ENCODE results near the gene RALBP1.
A peak's percentile ranks its signal among the peaks of the same experiment; 100 is the strongest.
"Not testable (repeated sequence)": the region's sequence is repeated elsewhere in the genome, so short reads cannot be mapped to it uniquely, and the experiment has no call there.

Gene RALBP1

DNA sequence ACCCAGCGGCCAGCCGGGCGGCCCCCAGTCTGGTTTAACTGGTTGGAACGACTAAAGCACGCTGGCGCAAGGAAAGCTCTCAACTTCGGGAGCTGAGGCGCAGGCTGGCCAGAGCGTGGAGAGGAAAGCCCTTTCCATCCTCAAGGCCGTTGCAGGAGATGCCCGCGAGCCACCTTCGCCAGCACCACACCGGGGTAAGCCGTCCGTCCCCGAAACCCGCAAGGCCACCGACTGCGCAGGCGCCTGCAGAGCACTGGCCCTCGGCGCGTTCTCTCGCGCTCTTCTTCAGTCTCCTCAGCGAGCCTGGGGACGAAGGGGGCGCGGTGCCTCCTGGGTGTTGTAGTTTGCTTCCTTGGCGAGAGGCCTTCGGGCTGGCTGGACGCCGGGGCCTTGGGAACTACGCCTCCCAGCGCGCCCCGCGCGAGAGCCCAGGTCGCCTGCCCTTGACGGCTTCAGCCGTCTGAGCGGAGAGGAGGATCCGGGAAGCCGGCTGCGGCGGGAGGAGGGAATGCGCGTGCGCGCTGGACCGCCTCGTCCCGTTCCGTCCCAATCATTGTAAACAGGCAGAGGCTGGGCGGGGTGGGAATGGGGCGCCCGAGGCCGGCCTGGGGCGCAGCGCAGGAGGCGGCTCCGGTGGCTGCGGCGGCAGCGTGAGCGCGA, at the start of gene RALBP1:
TSS of gene RALBP1 (plus strand) at position 531 of the 660 bp plus-strand sequence. CDS start 37,533 bp downstream, outside the sequence.
- Histone ChIP-seq H3K9me3 (ENCODE audit: control insufficient read depth, low read length) (no peaks in the 10 kb centered on the region), H3K4me3 (ENCODE audit: low read length) (peak within 1 kb of the TSS; percentile 99), H3K4me1 (ENCODE audit: control insufficient read depth, insufficient read depth, low read length) (peaks cover 14% of the 10 kb centered on the region), H3K9ac (ENCODE audit: low read length) (peak within 1 kb of the TSS; percentile 96), H3K36me3 (ENCODE audit: control insufficient read depth, insufficient read depth, low read length) (no peaks in the 10 kb centered on the region), H3K27me3 (ENCODE audit: control insufficient read depth, insufficient read depth, low read length) (no peaks in the 10 kb centered on the region)

DNA sequence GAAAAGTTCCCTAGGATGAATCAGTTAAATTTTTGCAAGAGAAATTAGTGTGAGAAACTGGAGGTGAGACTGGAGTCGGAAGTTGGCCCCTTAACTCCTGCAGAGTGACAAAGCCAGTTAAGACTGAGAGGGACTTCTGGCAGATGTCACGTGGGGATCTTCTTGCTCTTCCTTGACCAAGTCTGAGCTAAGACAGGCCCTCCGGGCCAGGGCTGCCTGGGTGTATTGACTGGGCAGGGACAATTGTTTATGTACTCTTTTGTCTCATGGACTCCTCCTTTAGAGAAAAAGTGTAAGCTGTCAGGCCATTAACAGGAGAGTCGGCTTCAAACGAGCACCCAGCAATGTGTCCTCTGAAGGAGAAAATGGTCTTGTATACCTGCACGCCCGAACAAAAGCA, 48.6 kb upstream of the RALBP1 start:
- Histone ChIP-seq H3K4me1 (ENCODE audit: control insufficient read depth, insufficient read depth, low read length) (peaks cover 8% of the 10 kb centered on the region), H3K9ac (ENCODE audit: low read length) (no peak overlapping the region), H3K4me3 (ENCODE audit: low read length) (no peak overlapping the region), H3K36me3 (ENCODE audit: control insufficient read depth, insufficient read depth, low read length) (no peaks in the 10 kb centered on the region), H3K27me3 (ENCODE audit: control insufficient read depth, insufficient read depth, low read length) (no peaks in the 10 kb centered on the region), H3K9me3 (ENCODE audit: control insufficient read depth, low read length) (no peaks in the 10 kb centered on the region)

DNA sequence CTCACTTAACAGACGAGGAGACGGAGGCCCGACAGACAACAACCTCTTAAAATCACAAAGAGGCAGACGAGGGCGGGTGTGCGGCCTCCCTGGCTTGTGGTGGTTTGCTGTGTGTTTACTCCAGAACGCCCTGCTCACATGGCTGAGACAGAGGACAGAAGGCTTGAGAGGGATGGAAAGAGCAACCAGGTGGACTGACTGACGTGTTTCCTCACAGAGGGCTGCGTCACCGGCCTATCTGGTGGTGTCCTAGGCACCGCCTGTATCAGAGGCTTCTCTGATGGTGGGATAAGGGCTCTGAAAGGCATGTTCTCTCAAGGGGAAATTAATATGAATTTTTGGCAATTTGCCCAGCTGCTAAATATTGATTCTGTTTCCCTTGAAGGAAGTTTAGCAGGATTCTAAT, 47.0 kb upstream of the RALBP1 start:
- Histone ChIP-seq H3K27me3 (ENCODE audit: control insufficient read depth, insufficient read depth, low read length) (no peaks in the 10 kb centered on the region), H3K4me3 (ENCODE audit: low read length) (no peak overlapping the region), H3K36me3 (ENCODE audit: control insufficient read depth, insufficient read depth, low read length) (no peaks in the 10 kb centered on the region), H3K4me1 (ENCODE audit: control insufficient read depth, insufficient read depth, low read length) (peaks cover 5% of the 10 kb centered on the region), H3K9ac (ENCODE audit: low read length) (no peak overlapping the region), H3K9me3 (ENCODE audit: control insufficient read depth, low read length) (no peaks in the 10 kb centered on the region)

DNA sequence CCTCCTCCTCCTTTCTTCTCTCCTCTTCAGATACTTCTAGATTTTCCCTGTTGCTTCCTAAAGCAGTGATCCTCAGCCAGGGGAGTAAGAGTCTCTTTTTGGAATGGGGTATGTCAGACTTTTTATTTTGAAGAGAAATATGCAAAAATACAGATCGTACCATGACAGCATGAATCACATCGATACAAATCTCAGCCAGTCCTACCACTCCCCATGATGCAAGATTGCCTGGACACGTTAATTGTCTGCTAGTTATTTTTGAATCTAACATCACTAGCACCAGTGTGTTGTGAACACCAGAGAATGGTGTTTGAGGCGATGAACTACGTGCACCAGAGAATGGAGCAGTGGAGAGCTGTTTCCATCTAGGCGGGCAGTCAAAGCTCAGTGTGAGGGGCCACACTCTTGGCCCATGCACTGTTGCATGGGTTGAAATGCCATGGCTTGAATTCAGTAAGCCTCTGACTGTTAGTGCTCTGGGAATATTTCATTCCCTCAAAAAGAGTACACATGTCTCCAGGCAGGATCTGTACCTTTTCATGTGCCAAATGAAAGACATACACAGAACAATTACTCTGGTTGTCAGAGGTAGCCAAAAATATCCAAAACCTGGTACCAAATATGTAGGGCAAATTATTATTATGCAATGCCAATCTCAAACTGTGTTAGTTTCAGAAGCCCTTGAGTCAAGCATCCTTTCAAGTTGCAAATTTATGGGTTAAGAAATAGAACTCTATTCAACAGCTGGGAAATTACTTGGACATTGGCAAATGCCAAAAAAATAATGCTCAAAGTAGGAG, 46.3 kb upstream of the RALBP1 start:
- Histone ChIP-seq H3K4me1 (ENCODE audit: control insufficient read depth, insufficient read depth, low read length) (no peaks in the 10 kb centered on the region), H3K9ac (ENCODE audit: low read length) (no peak overlapping the region), H3K36me3 (ENCODE audit: control insufficient read depth, insufficient read depth, low read length) (no peaks in the 10 kb centered on the region), H3K4me3 (ENCODE audit: low read length) (no peak overlapping the region), H3K27me3 (ENCODE audit: control insufficient read depth, insufficient read depth, low read length) (no peaks in the 10 kb centered on the region), H3K9me3 (ENCODE audit: control insufficient read depth, low read length) (no peaks in the 10 kb centered on the region)

DNA sequence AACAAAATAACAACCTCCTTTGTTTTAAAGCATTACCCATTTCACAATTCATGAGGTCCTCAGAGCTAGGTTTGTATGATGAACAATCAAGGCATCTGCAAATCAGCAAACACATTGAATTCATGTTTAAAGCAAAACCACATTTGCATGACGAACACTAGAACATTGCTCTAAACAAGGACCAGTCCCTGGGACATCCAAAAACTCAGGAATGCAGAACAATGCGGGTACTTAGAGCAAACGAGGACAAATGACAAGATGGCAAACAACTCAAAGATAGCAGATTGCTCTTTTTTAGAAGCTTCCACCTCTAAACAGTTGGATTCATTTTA, 45.7 kb upstream of the RALBP1 start:
- no peaks in the 10 kb centered on the region for H3K4me1 ChIP-seq (ENCODE audit: control insufficient read depth, insufficient read depth, low read length)
- no peaks in the 10 kb centered on the region for H3K36me3 ChIP-seq (ENCODE audit: control insufficient read depth, insufficient read depth, low read length)
- no peak overlapping the region for H3K4me3 ChIP-seq (ENCODE audit: low read length)
- H3K9ac ChIP-seq (ENCODE audit: low read length): no peak overlapping the region
- H3K27me3 ChIP-seq (ENCODE audit: control insufficient read depth, insufficient read depth, low read length): no peaks in the 10 kb centered on the region
- H3K9me3 ChIP-seq (ENCODE audit: control insufficient read depth, low read length): no peaks in the 10 kb centered on the region

DNA sequence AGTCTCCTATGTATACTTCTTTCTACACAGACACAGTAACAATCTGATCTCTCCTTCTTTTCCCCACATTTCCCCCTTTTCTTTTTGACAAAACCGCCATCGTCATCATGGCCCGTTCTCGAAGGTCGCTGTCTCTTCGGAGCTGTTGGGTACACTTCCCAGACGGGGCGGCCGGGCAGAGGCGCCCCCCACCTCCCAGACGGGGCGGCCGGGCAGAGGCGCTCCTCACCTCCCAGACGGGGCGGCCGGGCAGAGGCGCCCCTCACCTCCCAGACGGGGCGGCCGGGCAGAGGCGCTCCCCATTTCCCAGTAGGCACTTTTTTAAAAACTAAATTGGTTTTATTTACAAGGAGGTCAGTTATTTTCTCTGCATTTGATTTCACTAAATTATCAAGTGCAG, 45.0 kb upstream of the RALBP1 start:
- not testable (repeated sequence) for H3K4me3 ChIP-seq (ENCODE audit: low read length); H3K9me3 ChIP-seq (ENCODE audit: control insufficient read depth, low read length); H3K36me3 ChIP-seq (ENCODE audit: control insufficient read depth, insufficient read depth, low read length); H3K9ac ChIP-seq (ENCODE audit: low read length); H3K4me1 ChIP-seq (ENCODE audit: control insufficient read depth, insufficient read depth, low read length); H3K27me3 ChIP-seq (ENCODE audit: control insufficient read depth, insufficient read depth, low read length)

DNA sequence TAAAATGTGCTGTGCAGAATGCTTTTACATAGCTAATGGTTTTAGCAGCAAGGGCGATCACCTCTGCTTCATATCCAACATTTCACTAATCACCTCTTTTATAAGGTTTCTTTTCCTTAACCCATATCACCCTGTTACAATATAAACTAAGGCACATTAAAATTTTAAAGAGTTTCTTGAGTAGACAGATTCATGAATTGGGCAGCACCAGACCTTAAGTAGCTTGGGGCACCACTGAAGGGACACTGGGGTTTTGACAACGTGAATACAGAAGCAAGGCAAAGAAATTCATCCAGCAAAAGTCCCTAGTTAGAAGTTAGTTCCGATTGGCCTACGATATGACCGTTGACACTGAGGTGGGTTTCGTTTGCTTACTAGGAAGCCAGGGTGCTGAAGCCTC, 44.0 kb upstream of the RALBP1 start:
- no peaks in the 10 kb centered on the region for H3K4me1 ChIP-seq (ENCODE audit: control insufficient read depth, insufficient read depth, low read length)
- H3K27me3 ChIP-seq (ENCODE audit: control insufficient read depth, insufficient read depth, low read length): no peaks in the 10 kb centered on the region
- no peaks in the 10 kb centered on the region for H3K9me3 ChIP-seq (ENCODE audit: control insufficient read depth, low read length)
- no peak overlapping the region for H3K9ac ChIP-seq (ENCODE audit: low read length)
- no peaks in the 10 kb centered on the region for H3K36me3 ChIP-seq (ENCODE audit: control insufficient read depth, insufficient read depth, low read length)
- no peak overlapping the region for H3K4me3 ChIP-seq (ENCODE audit: low read length)

DNA sequence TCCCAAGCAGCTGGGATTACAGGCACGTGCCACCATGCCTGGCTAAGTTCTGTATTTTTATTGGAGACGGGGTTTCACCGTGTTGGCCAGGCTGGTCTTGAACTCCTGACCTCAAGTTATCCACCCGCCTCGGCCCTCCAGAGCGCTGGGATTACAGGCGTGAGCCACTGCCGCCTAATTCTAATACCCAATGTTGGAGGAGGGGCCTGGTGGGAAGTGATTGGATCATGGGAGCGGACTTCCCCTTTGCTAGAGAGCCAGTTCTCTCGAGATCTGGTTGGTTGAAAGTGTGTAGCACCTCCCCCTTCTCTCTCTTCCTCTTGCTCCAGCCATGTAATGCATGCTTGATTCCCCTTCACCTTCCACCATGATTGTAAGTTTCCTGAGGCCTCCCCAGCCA, 42.2 kb upstream of the RALBP1 start:
- not testable (repeated sequence) for H3K27me3 ChIP-seq (ENCODE audit: control insufficient read depth, insufficient read depth, low read length); H3K4me3 ChIP-seq (ENCODE audit: low read length); H3K36me3 ChIP-seq (ENCODE audit: control insufficient read depth, insufficient read depth, low read length); H3K4me1 ChIP-seq (ENCODE audit: control insufficient read depth, insufficient read depth, low read length); H3K9me3 ChIP-seq (ENCODE audit: control insufficient read depth, low read length); H3K9ac ChIP-seq (ENCODE audit: low read length)

DNA sequence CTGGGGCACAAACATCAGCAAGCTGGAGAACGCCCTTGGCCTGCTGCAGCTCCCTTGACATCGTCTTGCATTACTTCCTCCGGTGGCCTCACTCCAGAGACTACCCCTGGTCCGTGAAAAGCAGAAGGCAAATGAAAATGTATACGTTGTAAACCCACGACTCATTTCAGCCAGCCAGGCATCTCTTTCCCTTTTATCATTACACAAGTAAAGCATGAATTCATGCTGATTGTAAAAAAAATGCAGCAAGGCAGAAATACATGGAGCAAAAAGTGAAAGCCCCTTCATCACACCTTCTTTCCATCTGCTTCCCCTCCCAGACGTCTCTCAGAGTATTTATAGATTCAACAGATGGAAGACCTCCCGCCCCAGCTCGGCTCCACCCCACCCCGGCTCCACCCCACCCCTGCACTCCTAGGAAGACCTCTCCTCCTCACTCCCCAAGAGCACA, 41.6 kb upstream of the RALBP1 start:
- Histone ChIP-seq H3K36me3 (ENCODE audit: control insufficient read depth, insufficient read depth, low read length) (no peaks in the 10 kb centered on the region), H3K9me3 (ENCODE audit: control insufficient read depth, low read length) (no peaks in the 10 kb centered on the region), H3K9ac (ENCODE audit: low read length) (no peak overlapping the region), H3K4me1 (ENCODE audit: control insufficient read depth, insufficient read depth, low read length) (no peaks in the 10 kb centered on the region), H3K4me3 (ENCODE audit: low read length) (no peak overlapping the region), H3K27me3 (ENCODE audit: control insufficient read depth, insufficient read depth, low read length) (no peaks in the 10 kb centered on the region)

DNA sequence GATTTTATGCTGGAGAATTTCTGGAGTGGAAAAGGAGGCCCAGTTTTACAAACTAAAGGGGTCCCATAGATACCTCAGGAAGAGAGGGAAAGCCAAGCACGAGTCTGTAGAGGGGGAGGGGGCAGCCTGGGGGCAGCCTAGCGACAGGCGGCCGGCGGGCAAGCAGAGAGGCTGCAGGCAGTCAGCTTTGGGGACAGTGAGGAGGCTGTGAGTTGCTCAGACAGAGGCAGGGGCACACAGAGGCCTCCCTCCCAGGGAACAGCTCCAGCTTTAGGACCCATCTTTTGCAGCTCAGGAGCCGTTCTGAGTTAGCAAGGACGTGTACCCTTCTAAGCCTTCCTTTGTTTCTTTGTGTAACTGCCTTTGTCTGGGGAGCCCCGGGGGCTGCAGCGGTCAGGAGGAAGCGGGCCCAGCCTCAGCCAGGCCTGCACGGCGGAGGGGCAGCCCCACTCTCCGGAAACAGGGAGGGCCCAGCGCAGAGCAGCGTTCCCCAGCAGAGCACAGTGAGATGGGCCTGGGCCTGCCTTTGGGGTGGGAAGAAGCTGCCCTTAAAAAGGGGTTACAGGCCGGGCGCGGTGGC, 41.1 kb upstream of the RALBP1 start:
- H3K27me3 ChIP-seq (ENCODE audit: control insufficient read depth, insufficient read depth, low read length): no peaks in the 10 kb centered on the region
- H3K4me3 ChIP-seq (ENCODE audit: low read length): no peak overlapping the region
- no peaks in the 10 kb centered on the region for H3K4me1 ChIP-seq (ENCODE audit: control insufficient read depth, insufficient read depth, low read length)
- H3K9ac ChIP-seq (ENCODE audit: low read length): no peak overlapping the region
- no peaks in the 10 kb centered on the region for H3K9me3 ChIP-seq (ENCODE audit: control insufficient read depth, low read length)
- H3K36me3 ChIP-seq (ENCODE audit: control insufficient read depth, insufficient read depth, low read length): no peaks in the 10 kb centered on the region

DNA sequence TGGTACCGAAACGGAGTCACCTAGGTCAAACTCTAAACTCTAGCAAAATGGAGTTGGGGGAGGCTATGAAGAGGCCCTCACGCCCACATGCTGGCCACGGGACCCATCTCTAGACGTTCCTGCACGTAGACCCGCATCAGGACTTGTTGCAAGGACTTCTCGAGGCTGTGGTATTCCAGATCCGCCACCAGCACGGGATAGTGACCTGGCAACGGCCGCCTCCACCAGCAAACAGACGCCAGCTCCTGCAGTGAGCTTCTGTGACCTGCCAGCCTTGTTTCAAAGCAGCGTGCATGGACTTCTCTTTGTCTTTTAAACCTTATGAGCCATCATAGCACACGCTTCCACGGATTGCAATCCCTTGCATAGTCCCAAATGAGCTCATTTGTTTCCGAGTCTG, 40.3 kb upstream of the RALBP1 start:
- Histone ChIP-seq H3K9ac (ENCODE audit: low read length) (no peak overlapping the region), H3K4me3 (ENCODE audit: low read length) (no peak overlapping the region), H3K36me3 (ENCODE audit: control insufficient read depth, insufficient read depth, low read length) (no peaks in the 10 kb centered on the region), H3K27me3 (ENCODE audit: control insufficient read depth, insufficient read depth, low read length) (no peaks in the 10 kb centered on the region), H3K9me3 (ENCODE audit: control insufficient read depth, low read length) (no peaks in the 10 kb centered on the region), H3K4me1 (ENCODE audit: control insufficient read depth, insufficient read depth, low read length) (no peaks in the 10 kb centered on the region)

DNA sequence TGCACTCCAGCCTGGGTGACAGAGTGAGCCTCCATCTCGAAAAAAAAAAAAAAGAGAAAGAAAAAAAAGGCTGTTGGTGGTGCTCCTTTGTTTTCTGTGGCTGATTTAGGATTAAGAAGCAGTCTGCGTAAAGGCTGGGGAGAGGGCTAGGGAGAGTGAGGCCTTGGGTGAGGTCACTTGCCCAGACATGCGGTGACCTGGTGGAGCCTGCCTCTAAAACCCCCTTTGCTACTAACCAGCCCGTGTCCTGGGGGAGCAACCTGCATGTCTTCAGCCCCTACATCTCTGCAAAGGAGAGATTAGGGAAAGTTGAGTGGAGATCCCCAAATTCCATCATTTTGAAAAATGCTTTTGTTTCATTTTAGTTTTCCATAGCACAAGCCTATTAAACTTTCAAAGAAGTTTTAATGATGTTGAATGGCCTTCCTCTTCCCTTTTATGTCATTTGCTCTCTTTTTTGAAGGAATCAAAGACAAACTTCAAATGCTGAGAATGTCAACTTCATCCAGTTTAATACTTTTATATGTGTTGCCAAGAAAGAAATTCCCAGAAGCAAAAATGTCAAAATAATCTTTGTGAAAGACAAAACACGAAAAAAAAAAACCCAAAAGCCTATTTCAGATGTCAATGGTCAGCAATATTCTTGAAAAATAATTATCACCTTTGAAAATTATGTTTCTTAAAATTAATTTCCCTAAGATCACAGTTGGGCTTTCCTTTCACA, 38.9 kb upstream of the RALBP1 start:
- no peaks in the 10 kb centered on the region for H3K36me3 ChIP-seq (ENCODE audit: control insufficient read depth, insufficient read depth, low read length)
- no peaks in the 10 kb centered on the region for H3K9me3 ChIP-seq (ENCODE audit: control insufficient read depth, low read length)
- H3K9ac ChIP-seq (ENCODE audit: low read length): no peak overlapping the region
- no peak overlapping the region for H3K4me3 ChIP-seq (ENCODE audit: low read length)
- H3K4me1 ChIP-seq (ENCODE audit: control insufficient read depth, insufficient read depth, low read length): no peaks in the 10 kb centered on the region
- H3K27me3 ChIP-seq (ENCODE audit: control insufficient read depth, insufficient read depth, low read length): no peaks in the 10 kb centered on the region
